B cell (primary cell): Measurements from ENCODE around the gene LRFN5.

Source experiments
- CTCF ChIP-seq: fragments of 200-600 bp; IDR thresholded peaks from one replicate; pipeline ENCODE4 v1.8.0; 2022; ENCODE audit warnings: antibody characterized with exemption, mild to moderate bottlenecking
- EZH2 ChIP-seq: IDR thresholded peaks from 2 replicates; pipeline ENCODE4 v1.6.1; 2012; ENCODE audit warnings: borderline replicate concordance, low read depth, mild to moderate bottlenecking, moderate library complexity, low read length; ENCODE audit not compliant: insufficient read depth, poor library complexity, severe bottlenecking

DNA sequence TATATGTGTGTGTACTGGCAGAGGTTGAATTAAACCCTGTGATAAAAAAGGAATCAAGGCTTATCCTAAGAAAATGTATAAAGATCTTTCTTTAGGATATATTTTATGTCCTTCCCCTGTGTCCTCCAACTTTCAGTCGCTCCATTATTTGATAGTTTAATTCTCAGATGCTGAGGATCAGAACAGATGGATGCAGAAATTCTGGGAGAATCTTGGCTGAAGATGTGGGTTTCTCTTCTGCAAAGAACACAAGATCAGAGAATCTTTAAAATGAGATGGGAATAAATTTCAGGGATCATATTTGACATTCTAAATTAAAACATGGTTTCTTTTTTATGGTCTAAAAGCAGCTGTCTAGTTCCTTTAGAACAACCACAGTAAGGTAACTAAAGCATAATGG lies 37.9 kb downstream of the LRFN5 start:
- TF ChIP-seq CTCF = no peak
- no peak for TF ChIP-seq EZH2
